A673 (cell line): Measurements from ENCODE around the gene KRTAP5-2.

Experiments
- EZH2 ChIP-seq: fragments of 200-600 bp; sonication (generic); IDR thresholded peaks from 2 replicates; pipeline ENCODE4 v1.6.1; 2017; ENCODE audit warnings: borderline replicate concordance, low read depth, mild to moderate bottlenecking, mixed read lengths, antibody characterized with exemption, low read length; ENCODE audit not compliant: poor library complexity, severe bottlenecking
- TF ChIP-seq, protein P1 (sequence below): fragments of 300-800, 200-600 bp; sonication (generic); conservative IDR thresholded peaks from 2 replicates; pipeline ENCODE4 v1.5.1; 2017; ENCODE audit warnings: low read depth, mild to moderate bottlenecking, antibody characterized with exemption, low read length, moderate library complexity, mixed read lengths

DNA sequence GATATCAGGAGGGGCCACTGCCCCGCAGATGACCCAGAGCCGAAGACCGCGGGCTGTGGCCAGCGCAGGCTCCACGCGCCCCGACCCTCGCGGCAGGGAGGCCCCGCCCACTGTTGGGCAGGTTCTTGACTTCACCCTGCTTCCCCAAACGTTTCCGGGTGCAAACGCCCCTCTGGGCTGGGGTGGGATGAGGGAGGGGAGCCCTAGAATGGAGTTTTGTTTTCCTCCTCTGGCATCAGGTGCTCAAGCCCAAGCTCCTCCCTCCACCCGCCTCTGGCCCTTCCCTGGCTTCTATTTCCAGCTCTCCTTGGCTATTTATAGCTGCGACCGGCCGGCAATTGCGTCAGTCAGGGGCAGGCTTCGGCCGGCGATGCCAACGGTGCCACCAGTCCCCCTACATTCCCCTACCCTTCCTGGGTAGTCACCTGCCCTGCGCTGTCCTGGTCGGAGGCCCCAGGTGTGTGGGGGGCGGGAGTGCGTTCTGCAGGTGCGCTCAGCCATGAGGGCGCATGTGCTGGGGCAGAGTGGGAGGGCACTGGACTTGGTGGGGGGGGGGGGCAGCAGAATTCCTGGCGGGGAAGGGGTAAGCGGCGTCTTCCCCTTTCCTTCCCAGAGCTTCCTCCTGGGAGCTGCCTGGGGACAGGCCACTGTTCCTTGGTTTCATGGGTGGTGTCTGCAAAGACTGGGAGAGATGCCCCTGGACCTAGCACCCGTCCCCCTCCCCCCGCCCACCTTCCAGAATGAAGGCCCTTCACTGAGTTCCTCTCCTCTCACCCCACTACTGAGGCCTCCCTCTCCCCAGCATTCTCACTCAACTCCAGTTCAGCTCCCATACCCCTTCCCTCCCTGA is 49.6 kb downstream of the KRTAP5-2 start:
- TF ChIP-seq, protein P1, sequence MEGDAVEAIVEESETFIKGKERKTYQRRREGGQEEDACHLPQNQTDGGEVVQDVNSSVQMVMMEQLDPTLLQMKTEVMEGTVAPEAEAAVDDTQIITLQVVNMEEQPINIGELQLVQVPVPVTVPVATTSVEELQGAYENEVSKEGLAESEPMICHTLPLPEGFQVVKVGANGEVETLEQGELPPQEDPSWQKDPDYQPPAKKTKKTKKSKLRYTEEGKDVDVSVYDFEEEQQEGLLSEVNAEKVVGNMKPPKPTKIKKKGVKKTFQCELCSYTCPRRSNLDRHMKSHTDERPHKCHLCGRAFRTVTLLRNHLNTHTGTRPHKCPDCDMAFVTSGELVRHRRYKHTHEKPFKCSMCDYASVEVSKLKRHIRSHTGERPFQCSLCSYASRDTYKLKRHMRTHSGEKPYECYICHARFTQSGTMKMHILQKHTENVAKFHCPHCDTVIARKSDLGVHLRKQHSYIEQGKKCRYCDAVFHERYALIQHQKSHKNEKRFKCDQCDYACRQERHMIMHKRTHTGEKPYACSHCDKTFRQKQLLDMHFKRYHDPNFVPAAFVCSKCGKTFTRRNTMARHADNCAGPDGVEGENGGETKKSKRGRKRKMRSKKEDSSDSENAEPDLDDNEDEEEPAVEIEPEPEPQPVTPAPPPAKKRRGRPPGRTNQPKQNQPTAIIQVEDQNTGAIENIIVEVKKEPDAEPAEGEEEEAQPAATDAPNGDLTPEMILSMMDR, result no peak
- no peak for TF ChIP-seq EZH2
